PC-3 (cell line): ENCODE results near the gene ERCC3. TPM values are rescaled to one million over a fixed set of nuclear protein-coding genes. Genes with fewer than 3 reads are reported as not detected.
A peak's percentile ranks its signal among the peaks of the same experiment; 100 is the strongest.

Source experiments
- ATAC-seq: fragments of 200-7000 bp; cut with Tn5 transposase; 2 replicates; pipeline ENCODE4 v1.9.1; 2020; ENCODE audit warnings: mild to moderate bottlenecking, moderate library complexity
- BruUV-seq: library from RNA; stranded (reverse); fragments of 400-500 nt; replicated peaks from 2 replicates; lab custom pipeline; 2021; lab: Mats Ljungman, UMichigan
- CTCF ChIA-PET: fragments of 300-600 bp; sonication (Branson Sonifier 250); formaldehyde crosslinking; loops from one replicate; lab custom pipeline; 2022; ENCODE audit warnings: antibody characterized with exemption; lab: Charles Lee
- POLR2A ChIA-PET: fragments of 300-600 bp; sonication (Branson Sonifier 250); formaldehyde crosslinking; loops from one replicate; lab custom pipeline; 2022; ENCODE audit warnings: antibody characterized with exemption; ENCODE audit not compliant: unreplicated experiment; lab: Charles Lee
- DNase-seq: peaks from one replicate; pipeline ENCODE4 v3.0.0-alpha.2; 2015
- H2AFZ ChIP-seq: fragments of 300-600 bp; sonication (generic); 2 replicates; pipeline ENCODE4 v1.6.0; 2016; ENCODE audit warnings: antibody characterized with exemption, low read length
- H3F3A ChIP-seq: fragments of 300-600 bp; sonication (generic); one replicate; pipeline ENCODE4 v1.6.0; 2017; ENCODE audit warnings: antibody characterized with exemption, low read length, control low read depth, mild to moderate bottlenecking; ENCODE audit not compliant: unreplicated experiment
- H3K27ac ChIP-seq: fragments of 300-600 bp; sonication (generic); 2 replicates; pipeline ENCODE4 v1.5.1; 2016; ENCODE audit warnings: mild to moderate bottlenecking, low read length
- H3K27me3 ChIP-seq: fragments of 300-600 bp; sonication (generic); 2 replicates; pipeline ENCODE4 v1.6.1; 2016; ENCODE audit warnings: low read length, mixed read lengths
- H3K36me3 ChIP-seq: fragments of 300-600 bp; sonication (generic); 2 replicates; pipeline ENCODE4 v1.6.1; 2016; ENCODE audit warnings: low read depth, mixed run types, low read length, mixed read lengths
- H3K4me1 ChIP-seq: fragments of 300-600 bp; sonication (generic); 2 replicates; pipeline ENCODE4 v1.5.1; 2016; ENCODE audit warnings: low read length; ENCODE audit not compliant: insufficient read depth
- H3K4me2 ChIP-seq: fragments of 300-600 bp; sonication (generic); 2 replicates; pipeline ENCODE4 v1.6.0; 2016; ENCODE audit warnings: low read length
- H3K4me3 ChIP-seq: fragments of 300-600 bp; sonication (generic); 2 replicates; pipeline ENCODE4 v1.5.1; 2016; ENCODE audit warnings: mild to moderate bottlenecking, low read length, mixed read lengths
- H3K79me2 ChIP-seq: fragments of 300-600 bp; sonication (generic); 2 replicates; pipeline ENCODE4 v1.6.1; 2017; ENCODE audit warnings: low read length, mixed read lengths
- H3K9ac ChIP-seq: fragments of 300-600 bp; sonication (generic); 2 replicates; pipeline ENCODE4 v1.6.0; 2016; ENCODE audit warnings: mild to moderate bottlenecking, low read length
- H3K9me2 ChIP-seq: fragments of 300-600 bp; sonication (generic); replicated peaks from 2 replicates; pipeline ENCODE4 v1.6.1; 2016; ENCODE audit warnings: mixed run types, low read length, mixed read lengths
- H3K9me3 ChIP-seq: fragments of 300-600 bp; sonication (generic); 2 replicates; pipeline ENCODE4 v1.6.1; 2016; ENCODE audit warnings: low read length, mixed read lengths
- H4K20me1 ChIP-seq: fragments of 300-600 bp; sonication (generic); 2 replicates; pipeline ENCODE4 v1.6.1; 2016; ENCODE audit warnings: low read length, mixed read lengths
- CTCF ChIP-seq: fragments of 300-600 bp; sonication (generic); conservative IDR thresholded peaks from 2 replicates; pipeline ENCODE4 v1.5.1; 2017; ENCODE audit warnings: antibody characterized with exemption, low read depth, mild to moderate bottlenecking, low read length
- EZH2 ChIP-seq: fragments of 300-600 bp; sonication (generic); IDR thresholded peaks from one replicate; pipeline ENCODE4 v1.6.1; 2017; ENCODE audit warnings: antibody characterized with exemption, mild to moderate bottlenecking, low read length; ENCODE audit not compliant: unreplicated experiment
- EZH2phosphoT487 ChIP-seq: fragments of 300-600 bp; sonication (generic); IDR thresholded peaks from 2 replicates; pipeline ENCODE4 v1.6.1; 2018; ENCODE audit warnings: mild to moderate bottlenecking, antibody characterized with exemption, low read length, borderline replicate concordance
- intact Hi-C: fragments of 100-400 bp; cut with micrococcal nuclease; formaldehyde crosslinking; loops from 2 replicates; pipeline ENCODE4 v1.9.0; 2023
- total RNA-seq: library from RNA; depleted of rRNA; stranded (reverse); fragments of >200 nt; gene quantifications from 2 replicates; pipeline ENCODE4 v1.2.3, GENCODE V29; 2014

ERCC3 gene
- total RNA-seq, 1 experiment from 2014 or later: 39.0 TPM

- no peak overlapping the region for H3K4me3 ChIP-seq
- ChIA-PET POLR2A (no interaction called here), CTCF (no interaction called here)
- H3K79me2 ChIP-seq: no peaks in the 10 kb centered on the region
- no peak overlapping the region for H3K9ac ChIP-seq
- H3K4me1 ChIP-seq: 0 out of 2 replicates have a peak, but pooled peaks cover 5% of the 10 kb centered on the region
- no peaks in the 10 kb centered on the region for H3K9me3 ChIP-seq
- no peaks in the 10 kb centered on the region for H3F3A ChIP-seq
- DNase-seq: no peak
- ATAC-seq: no peak
- H3K36me3 ChIP-seq: peaks cover 8% of the 10 kb centered on the region
- H2AFZ ChIP-seq: no peak overlapping the region
- TF ChIP-seq EZH2phosphoT487 (no peak), CTCF (no peak), EZH2 (no peak)
- no peak overlapping the region for H3K4me2 ChIP-seq
- H3K9me2 ChIP-seq: no peaks in the 10 kb centered on the region
- intact Hi-C loops: loop anchor here (10.0 kb wide), 1 partner anchor 107 kb away; no protein-coding TSS in a partner anchor
- H3K27me3 ChIP-seq: no peaks in the 10 kb centered on the region
- no TSS peak for BruUV-seq
- no peaks in the 10 kb centered on the region for H4K20me1 ChIP-seq
- no peak overlapping the region for H3K27ac ChIP-seq
Measured at GRCh38 chr2:127302168-127302567, 8.2 kb upstream of the ERCC3 start.

- ATAC-seq: peak; percentile 46
- Histone ChIP-seq H2AFZ (peak overlapping the region; percentile 90), H3K79me2 (peaks cover 41% of the 10 kb centered on the region), H3K9me3 (no peaks in the 10 kb centered on the region), H3K27ac (peak overlapping the region; percentile 49), H3F3A (no peaks in the 10 kb centered on the region), H3K9ac (peak overlapping the region; percentile 98), H3K9me2 (no peaks in the 10 kb centered on the region), H4K20me1 (no peaks in the 10 kb centered on the region), H3K4me2 (peak overlapping the region; percentile 99), H3K4me1 (peaks cover 14% of the 10 kb centered on the region), H3K27me3 (no peaks in the 10 kb centered on the region), H3K4me3 (peak overlapping the region; percentile 100), H3K36me3 (peaks cover 33% of the 10 kb centered on the region)
- BruUV-seq: TSS peak; percentile 43
- ChIA-PET POLR2A (no interaction called here), CTCF (interaction anchor here (1.1 kb wide), 2 partner anchors 96 to 97 kb away, joined by 4 to 9 read pairs; no protein-coding TSS in a partner anchor)
- no peak for TF ChIP-seq EZH2phosphoT487
- intact Hi-C loops: no loop called here
- peak; percentile 24 for DNase-seq
Measured at GRCh38 chr2:127293386-127293747, 577 bp downstream of the ERCC3 start.

- intact Hi-C loops: no loop called here
- Histone ChIP-seq H3K9me3 (no peaks in the 10 kb centered on the region), H3K9ac (no peak overlapping the region), H3K27ac (no peak overlapping the region), H3K4me1 (peaks cover 8% of the 10 kb centered on the region), H3K4me2 (no peak overlapping the region), H3K4me3 (no peak overlapping the region), H3K9me2 (no peaks in the 10 kb centered on the region), H3K27me3 (no peaks in the 10 kb centered on the region), H3K36me3 (peaks cover 75% of the 10 kb centered on the region), H4K20me1 (no peaks in the 10 kb centered on the region), H2AFZ (no peak overlapping the region), H3K79me2 (peaks cover 24% of the 10 kb centered on the region), H3F3A (no peaks in the 10 kb centered on the region)
- no peak for ATAC-seq
- DNase-seq: no peak
- POLR2A ChIA-PET: no interaction called here
- CTCF ChIA-PET: no interaction called here
- no TSS peak for BruUV-seq
- TF ChIP-seq EZH2 (no peak), CTCF (no peak), EZH2phosphoT487 (no peak)
Measured at GRCh38 chr2:127288274-127288673, 5.7 kb downstream of the ERCC3 start.
